HepG2 (cell line): ENCODE results near the gene URM1. TPM values are rescaled to one million over a fixed set of nuclear protein-coding genes. Genes with fewer than 3 reads are reported as not detected.

Experiments used
- ATAD3A ChIP-seq: sonication (generic); formaldehyde crosslinking; IDR thresholded peaks from 2 replicates; pipeline ENCODE4 v1.4.0; 2020; ENCODE audit warnings: missing genetic modification reagents
- ATF5 ChIP-seq: sonication (generic); formaldehyde crosslinking; IDR thresholded peaks from 2 replicates; pipeline ENCODE4 v1.4.0; 2020; ENCODE audit warnings: mild to moderate bottlenecking, low read depth, missing genetic modification reagents
- BATF2 ChIP-seq: sonication (generic); formaldehyde crosslinking; IDR thresholded peaks from 2 replicates; pipeline ENCODE4 v1.8.0; 2022; ENCODE audit warnings: mild to moderate bottlenecking, missing genetic modification reagents, moderate library complexity
- BCL3 ChIP-seq: sonication (generic); formaldehyde crosslinking; IDR thresholded peaks from 2 replicates; pipeline ENCODE4 v1.5.1; 2020; ENCODE audit warnings: mild to moderate bottlenecking, missing genetic modification reagents, moderate library complexity
- BRCA1 ChIP-seq: sonication (generic); formaldehyde crosslinking; IDR thresholded peaks from 2 replicates; pipeline ENCODE4 v1.4.0; 2020; ENCODE audit warnings: missing genetic modification reagents
- ELF4 ChIP-seq: sonication (generic); formaldehyde crosslinking; IDR thresholded peaks from 2 replicates; pipeline ENCODE4 v1.5.0; 2020; ENCODE audit warnings: missing genetic modification reagents, mild to moderate bottlenecking, moderate library complexity, borderline replicate concordance
- ESRRA ChIP-seq: sonication (generic); formaldehyde crosslinking; IDR thresholded peaks from 2 replicates; pipeline ENCODE4 v1.5.1; 2020; ENCODE audit warnings: mild to moderate bottlenecking, low read depth, missing genetic modification reagents
- GABPA ChIP-seq, 2 experiments: IDR thresholded peaks; 2 replicates each; pipeline ENCODE4 v1.6.1; 2011 to 2016; ENCODE audit warnings: low read depth in 2 of 2, low read length in 1 of 2, missing biosample characterization in 1 of 2, missing genetic modification characterization in 1 of 2
- HINFP ChIP-seq: sonication (generic); formaldehyde crosslinking; IDR thresholded peaks from 2 replicates; pipeline ENCODE4 v1.4.0; 2020; ENCODE audit warnings: low read depth, mild to moderate bottlenecking, missing genetic modification reagents
- KDM5B ChIP-seq: sonication (generic); formaldehyde crosslinking; IDR thresholded peaks from 2 replicates; pipeline ENCODE4 v1.4.0; 2020; ENCODE audit warnings: missing genetic modification reagents, mild to moderate bottlenecking, borderline replicate concordance
- KLF13 ChIP-seq: sonication (generic); formaldehyde crosslinking; IDR thresholded peaks from 2 replicates; pipeline ENCODE4 v1.4.0; 2020; ENCODE audit warnings: mild to moderate bottlenecking, missing genetic modification reagents
- KMT2B ChIP-seq: IDR thresholded peaks from 2 replicates; pipeline ENCODE4 v1.6.1; 2016; ENCODE audit warnings: missing genetic modification reagents, missing compliant biosample characterization
- MAX ChIP-seq: IDR thresholded peaks from 2 replicates; pipeline ENCODE4 v1.6.1; 2012; ENCODE audit warnings: inconsistent platforms
- NPAS2 ChIP-seq: sonication (generic); formaldehyde crosslinking; IDR thresholded peaks from 2 replicates; pipeline ENCODE4 v1.8.0; 2022; ENCODE audit warnings: mild to moderate bottlenecking, missing genetic modification reagents, borderline replicate concordance
- SSRP1 ChIP-seq: IDR thresholded peaks from 2 replicates; pipeline ENCODE4 v1.6.1; 2016; ENCODE audit warnings: control low read depth
- TAF15 ChIP-seq: fragments of 200-400 bp; formaldehyde crosslinking; IDR thresholded peaks from one replicate; pipeline ENCODE4 v1.6.1; 2018; ENCODE audit warnings: mild to moderate bottlenecking, low read depth, low read length; ENCODE audit not compliant: poor library complexity, severe bottlenecking
- TERF1 ChIP-seq: sonication (generic); formaldehyde crosslinking; IDR thresholded peaks from 2 replicates; pipeline ENCODE4 v1.8.0; 2022; ENCODE audit warnings: mild to moderate bottlenecking, missing genetic modification reagents, moderate library complexity
- ZC3H4 ChIP-seq: sonication (generic); formaldehyde crosslinking; IDR thresholded peaks from 2 replicates; pipeline ENCODE4 v1.4.0; 2020; ENCODE audit warnings: missing genetic modification reagents, borderline replicate concordance
- ZFP36 ChIP-seq: fragments of 150-350 bp; IDR thresholded peaks from 2 replicates; pipeline ENCODE4 v1.6.1; 2018; ENCODE audit warnings: borderline replicate concordance, low read length, low read depth; ENCODE audit not compliant: partially characterized antibody
- ZFYVE20 ChIP-seq: sonication (generic); formaldehyde crosslinking; IDR thresholded peaks from 2 replicates; pipeline ENCODE4 v1.8.0; 2023; ENCODE audit warnings: low read depth, mild to moderate bottlenecking, moderate library complexity, missing genetic modification reagents, borderline replicate concordance
- ZNF333 ChIP-seq: sonication (generic); formaldehyde crosslinking; IDR thresholded peaks from 2 replicates; pipeline ENCODE4 v1.4.0; 2020; ENCODE audit warnings: mild to moderate bottlenecking, missing genetic modification reagents, borderline replicate concordance
- ZNF460 ChIP-seq: sonication (generic); formaldehyde crosslinking; IDR thresholded peaks from 2 replicates; pipeline ENCODE4 v1.5.1; 2020; ENCODE audit warnings: missing genetic modification reagents, mild to moderate bottlenecking, borderline replicate concordance
- ZNF546 ChIP-seq: sonication (generic); formaldehyde crosslinking; conservative IDR thresholded peaks from 2 replicates; pipeline ENCODE4 v1.8.1; 2023; ENCODE audit warnings: mild to moderate bottlenecking, missing genetic modification reagents
- ZNF563 ChIP-seq: sonication (generic); formaldehyde crosslinking; IDR thresholded peaks from 2 replicates; pipeline ENCODE4 v1.8.0; 2022; ENCODE audit warnings: mild to moderate bottlenecking, moderate library complexity, missing genetic modification reagents
- ZSCAN21 ChIP-seq: sonication (generic); formaldehyde crosslinking; IDR thresholded peaks from 2 replicates; pipeline ENCODE4 v1.8.0; 2022; ENCODE audit warnings: mild to moderate bottlenecking, missing genetic modification reagents, moderate library complexity, borderline replicate concordance
- polyA plus RNA-seq, 8 experiments: library from polyadenylated mRNA; depleted of rRNA in 3 of 8; stranded (reverse) in 7 of 8; unstranded in 1 of 8; fragments of >200 nt; fragmentation: Illumina TruSeq in 4 of 8; extraction: Trizol in 4 of 8; gene quantifications; 2 replicates each; pipeline versions ENCODE4 v1.2.1 to v1.2.3, GENCODE V29; 2011 to 2016; ENCODE audit warnings: low read depth in 4 of 8, missing spikeins in 1 of 8, mixed read lengths in 1 of 8; ENCODE audit not compliant: insufficient read depth in 1 of 8
- total RNA-seq, 5 experiments: library from RNA; depleted of rRNA; stranded (reverse); fragments of >200 nt; fragmentation: Illumina TruSeq; extraction: Trizol; gene quantifications; 2 replicates each; pipeline ENCODE4 v1.2.3, GENCODE V29; 2016; ENCODE audit warnings: low read depth in 1 of 5

Gene URM1
- total and polyA plus RNA-seq, 2 of the 13 experiments (the other 11 are each of a cell fraction or from before 2014, with no cell fraction given), result 37.1 to 41.3 TPM

- TF ChIP-seq MAX (peak; percentile 44; the same call in 1 of the 2 replicates), ZFYVE20 (CRISPR knock-in tag) (no peak), NPAS2 (CRISPR knock-in tag) (no peak), SSRP1 (CRISPR knock-in tag) (no peak), ATAD3A (CRISPR knock-in tag) (no peak), ZFP36 (no peak), ESRRA (CRISPR knock-in tag) (no peak), BRCA1 (CRISPR knock-in tag) (no peak), BATF2 (no peak), ZNF563 (CRISPR knock-in tag) (no peak), ZSCAN21 (peak; percentile 42; the same call in 1 of the 2 replicates), TERF1 (CRISPR knock-in tag) (no peak), ELF4 (CRISPR knock-in tag) (no peak), KLF13 (CRISPR knock-in tag) (no peak), ZNF460 (CRISPR knock-in tag) (no peak), GABPA (IDR thresholded peaks at IDR 0.05; ENCODE audit: low read depth, low read length) (no peak), GABPA (CRISPR knock-in tag; IDR thresholded peaks at IDR 0.05; ENCODE audit: low read depth) (no peak), ZNF546 (CRISPR knock-in tag) (no peak), HINFP (CRISPR knock-in tag) (no peak), ATF5 (CRISPR knock-in tag) (no peak), BCL3 (CRISPR knock-in tag) (no peak), TAF15 (no peak), KMT2B (CRISPR knock-in tag) (no peak), ZC3H4 (CRISPR knock-in tag) (no peak), ZNF333 (CRISPR knock-in tag) (no peak), KDM5B (peak; percentile 62; the same call in 1 of the 2 replicates)
These were observed 9.1 kb upstream of the URM1 start (continued) for GRCh38 chr9:128361986-128362646.
